ENCODE measurements around the gene FAM171A2.

- TF ChIP-seq POLR2A (IDR thresholded peaks at IDR 0.05; ENCODE audit: low read length) (no peak), GATA1 (IDR thresholded peaks at IDR 0.05; ENCODE audit: low read depth, low read length) (no peak)
Observed at GRCh38 chr17:44351961-44352827, 11.5 kb downstream of the FAM171A2 start.
